H9 (cell line): ENCODE data around the gene RNF220. TPM values are rescaled to one million over a fixed set of nuclear protein-coding genes. Genes with fewer than 3 reads are reported as not detected.

Experiments used
- DNase-seq: peaks from one replicate; pipeline ENCODE4 v3.0.0-alpha.2; 2017
- H2AFZ ChIP-seq: one replicate; pipeline ENCODE4 v1.6.1; 2013; ENCODE audit warnings: mild to moderate bottlenecking, low read length, control low read depth, moderate library complexity
- H2AK5ac ChIP-seq: 2 replicates; pipeline ENCODE4 v1.6.1; 2013; ENCODE audit warnings: low read length, control low read depth, mixed read lengths; ENCODE audit not compliant: insufficient read length
- H2BK120ac ChIP-seq: one replicate; pipeline ENCODE4 v1.6.1; 2013; ENCODE audit warnings: low read depth, mild to moderate bottlenecking, low read length, control low read depth, inconsistent platforms; ENCODE audit not compliant: poor library complexity, severe bottlenecking
- H2BK12ac ChIP-seq: 2 replicates; pipeline ENCODE4 v1.6.1; 2013; ENCODE audit warnings: low read length, control low read depth, mixed read lengths, low read depth; ENCODE audit not compliant: insufficient read length
- H2BK15ac ChIP-seq: 2 replicates; pipeline ENCODE4 v1.6.1; 2013; ENCODE audit warnings: low read depth, low read length, control low read depth
- H2BK20ac ChIP-seq: one replicate; pipeline ENCODE4 v1.6.1; 2013; ENCODE audit warnings: low read depth, mild to moderate bottlenecking, low read length, control low read depth, inconsistent platforms; ENCODE audit not compliant: poor library complexity, severe bottlenecking
- H2BK5ac ChIP-seq: 2 replicates; pipeline ENCODE4 v1.6.1; 2013; ENCODE audit warnings: low read length, control low read depth, mixed read lengths; ENCODE audit not compliant: insufficient read length
- H3K14ac ChIP-seq: 2 replicates; pipeline ENCODE4 v1.6.1; 2013; ENCODE audit warnings: low read length, control low read depth; ENCODE audit not compliant: insufficient read depth
- H3K18ac ChIP-seq: 2 replicates; pipeline ENCODE4 v1.6.1; 2013; ENCODE audit warnings: low read depth, mild to moderate bottlenecking, mixed read lengths, low read length, control low read depth; ENCODE audit not compliant: insufficient read length
- H3K23ac ChIP-seq: 2 replicates; pipeline ENCODE4 v1.6.1; 2013; ENCODE audit warnings: low read length, control low read depth, mixed read lengths, low read depth; ENCODE audit not compliant: insufficient read length
- H3K23me2 ChIP-seq: 2 replicates; pipeline ENCODE4 v1.6.1; 2013; ENCODE audit warnings: low read depth, mild to moderate bottlenecking, mixed read lengths, low read length, control low read depth; ENCODE audit not compliant: insufficient read length, poor library complexity, severe bottlenecking
- H3K27ac ChIP-seq: 2 replicates; pipeline ENCODE4 v1.5.1; 2013; ENCODE audit warnings: low read length, control low read depth, mixed read lengths, low read depth; ENCODE audit not compliant: insufficient read length
- H3K27me3 ChIP-seq: 2 replicates; pipeline ENCODE4 v1.6.1; 2013; ENCODE audit warnings: low read length, control low read depth, inconsistent platforms; ENCODE audit not compliant: insufficient read depth
- H3K4ac ChIP-seq: 2 replicates; pipeline ENCODE4 v1.6.1; 2013; ENCODE audit warnings: low read depth, mild to moderate bottlenecking, control low read depth, inconsistent platforms, low read length, moderate library complexity
- H3K4me1 ChIP-seq: 2 replicates; pipeline ENCODE4 v1.6.1; 2013; ENCODE audit warnings: low read length, control low read depth, inconsistent platforms; ENCODE audit not compliant: insufficient read depth
- H3K4me2 ChIP-seq: 2 replicates; pipeline ENCODE4 v1.6.1; 2013; ENCODE audit warnings: low read length, control low read depth, mixed read lengths; ENCODE audit not compliant: insufficient read length, insufficient read depth
- H3K56ac ChIP-seq: 2 replicates; pipeline ENCODE4 v1.6.1; 2013; ENCODE audit warnings: low read depth, mild to moderate bottlenecking, mixed read lengths, low read length, control low read depth; ENCODE audit not compliant: insufficient read length
- H3K79me1 ChIP-seq: 2 replicates; pipeline ENCODE4 v1.6.1; 2013; ENCODE audit warnings: low read depth, mild to moderate bottlenecking, moderate library complexity, low read length, control low read depth, inconsistent platforms; ENCODE audit not compliant: insufficient read depth, poor library complexity, severe bottlenecking
- H3K79me2 ChIP-seq: 2 replicates; pipeline ENCODE4 v1.6.1; 2013; ENCODE audit warnings: low read length, control low read depth, inconsistent platforms; ENCODE audit not compliant: insufficient read depth
- H3K9ac ChIP-seq: 2 replicates; pipeline ENCODE4 v1.6.1; 2013; ENCODE audit warnings: low read length, control low read depth, mixed read lengths; ENCODE audit not compliant: insufficient read length; ENCODE audit errors: extremely low read depth
- H3K9me3 ChIP-seq: one replicate; pipeline ENCODE4 v1.6.1; 2013; ENCODE audit warnings: low read depth, low read length, inconsistent platforms; ENCODE audit not compliant: control insufficient read depth
- H3T11ph ChIP-seq: one replicate; pipeline ENCODE4 v1.6.1; 2013; ENCODE audit warnings: mild to moderate bottlenecking, low read length, control low read depth, inconsistent platforms
- H4K20me1 ChIP-seq: one replicate; pipeline ENCODE4 v1.6.1; 2013; ENCODE audit not compliant: control insufficient read depth, insufficient read length, insufficient read depth
- H4K5ac ChIP-seq: 2 replicates; pipeline ENCODE4 v1.6.1; 2013; ENCODE audit warnings: low read depth, mild to moderate bottlenecking, mixed read lengths, low read length, control low read depth; ENCODE audit not compliant: insufficient read length
- H4K8ac ChIP-seq: replicated peaks from 2 replicates; pipeline ENCODE4 v1.6.1; 2013; ENCODE audit warnings: low read length, control low read depth, mixed read lengths, low read depth; ENCODE audit not compliant: insufficient read length
- H4K91ac ChIP-seq: 2 replicates; pipeline ENCODE4 v1.6.1; 2013; ENCODE audit warnings: low read depth, mild to moderate bottlenecking, moderate library complexity, mixed read lengths, low read length, control low read depth; ENCODE audit not compliant: insufficient read length
- H3K27ac Mint-ChIP-seq, 3 experiments: 2 replicates in 2 of 3; 3 replicates in 1 of 3; pipeline ENCODE4 v1.8.0; 2020 to 2021; ENCODE audit warnings: mixed read lengths in 3 of 3, mild to moderate bottlenecking in 1 of 3, moderate library complexity in 1 of 3
- H3K27me3 Mint-ChIP-seq: 2 replicates; pipeline ENCODE4 v1.8.0; 2021; ENCODE audit warnings: low read depth, mild to moderate bottlenecking, moderate library complexity, mixed read lengths
- H3K36me3 Mint-ChIP-seq, 3 experiments: 2 replicates in 2 of 3; 3 replicates in 1 of 3; pipeline ENCODE4 v1.8.0; 2020 to 2021; ENCODE audit warnings: low read depth in 3 of 3, mixed read lengths in 3 of 3; ENCODE audit not compliant: insufficient read depth in 1 of 3
- H3K4me1 Mint-ChIP-seq, 2 experiments: 2 replicates each; pipeline ENCODE4 v1.8.0; 2020; ENCODE audit warnings: mixed read lengths in 2 of 2
- H3K4me3 Mint-ChIP-seq, 2 experiments: 2 replicates in 1 of 2; 3 replicates in 1 of 2; pipeline ENCODE4 v1.8.0; 2020 to 2021; ENCODE audit warnings: mild to moderate bottlenecking in 2 of 2, mixed read lengths in 2 of 2, moderate library complexity in 1 of 2
- H3K9me3 Mint-ChIP-seq, 2 experiments: 2 replicates in 1 of 2; 3 replicates in 1 of 2; pipeline ENCODE4 v1.8.0; 2020; ENCODE audit warnings: mild to moderate bottlenecking in 2 of 2, mixed read lengths in 2 of 2, moderate library complexity in 1 of 2
- WGBS: extraction: QIAGEN DNeasy Blood & Tissue Kit; methylation state at CpG from one replicate; pipeline ENCODE4 v1.1.7; 2013; ENCODE audit warnings: missing lambda C conversion rate, low lambda C conversion rate, mixed read lengths; ENCODE audit not compliant: insufficient read length; ENCODE audit errors: extremely low coverage; 5-methylcytosine and 5-hydroxymethylcytosine counted together
- total RNA-seq: library from RNA; stranded (reverse); gene quantifications from 2 replicates; pipeline ENCODE4 v1.2.1, GENCODE V29; 2021
- TF ChIP-seq, protein P1 (sequence below): fragments of 200-600 bp; sonication (generic); conservative IDR thresholded peaks from 3 replicates; pipeline ENCODE4 v1.8.0; 2021; ENCODE audit warnings: antibody characterized with exemption, mild to moderate bottlenecking

The RNF220 gene
- total RNA-seq, 1 experiment from 2014 or later = 109 TPM

- Histone ChIP-seq H2AFZ (no peak overlapping the region), H2AK5ac (no peak overlapping the region), H3K9ac (no peak overlapping the region), H4K91ac (no peak overlapping the region), H3K27me3 (no peaks in the 10 kb centered on the region), H3K4ac (no peak overlapping the region), H3K4me2 (no peak overlapping the region), H4K8ac (no peak overlapping the region), H3K4me1 (no peaks in the 10 kb centered on the region), H3T11ph (no peak overlapping the region), H2BK12ac (no peak overlapping the region), H2BK20ac (no peak overlapping the region), H4K5ac (no peak overlapping the region), H3K23me2 (no peaks in the 10 kb centered on the region), H3K27ac (no peak overlapping the region), H2BK5ac (no peak overlapping the region), H3K23ac (no peak overlapping the region), H2BK15ac (no peak overlapping the region), H3K18ac (no peak overlapping the region), H4K20me1 (no peaks in the 10 kb centered on the region), H2BK120ac (no peak overlapping the region), H3K79me2 (no peaks in the 10 kb centered on the region), H3K9me3 (no peaks in the 10 kb centered on the region), H3K56ac (no peak overlapping the region), H3K14ac (no peak overlapping the region; the same call in 1 of the 2 replicates), H3K79me1 (no peaks in the 10 kb centered on the region)
- Mint-ChIP-seq H3K27me3 (no peaks in the 10 kb centered on the region), H3K4me1 (no peaks in the 10 kb centered on the region), H3K4me3 (no peak overlapping the region), H3K9me3 (no peaks in the 10 kb centered on the region), H3K36me3 (peaks cover 24 to 88% (median 72%) of the 10 kb centered on the region in 3 experiments), H3K27ac (peak overlapping the region in 1 of 3 experiments; percentile 60; a peak in 1 of 7 replicates)
- WGBS = no CpG with 5 or more reads among the region's 12 CpGs
- no peak for DNase-seq
- TF ChIP-seq, protein P1, sequence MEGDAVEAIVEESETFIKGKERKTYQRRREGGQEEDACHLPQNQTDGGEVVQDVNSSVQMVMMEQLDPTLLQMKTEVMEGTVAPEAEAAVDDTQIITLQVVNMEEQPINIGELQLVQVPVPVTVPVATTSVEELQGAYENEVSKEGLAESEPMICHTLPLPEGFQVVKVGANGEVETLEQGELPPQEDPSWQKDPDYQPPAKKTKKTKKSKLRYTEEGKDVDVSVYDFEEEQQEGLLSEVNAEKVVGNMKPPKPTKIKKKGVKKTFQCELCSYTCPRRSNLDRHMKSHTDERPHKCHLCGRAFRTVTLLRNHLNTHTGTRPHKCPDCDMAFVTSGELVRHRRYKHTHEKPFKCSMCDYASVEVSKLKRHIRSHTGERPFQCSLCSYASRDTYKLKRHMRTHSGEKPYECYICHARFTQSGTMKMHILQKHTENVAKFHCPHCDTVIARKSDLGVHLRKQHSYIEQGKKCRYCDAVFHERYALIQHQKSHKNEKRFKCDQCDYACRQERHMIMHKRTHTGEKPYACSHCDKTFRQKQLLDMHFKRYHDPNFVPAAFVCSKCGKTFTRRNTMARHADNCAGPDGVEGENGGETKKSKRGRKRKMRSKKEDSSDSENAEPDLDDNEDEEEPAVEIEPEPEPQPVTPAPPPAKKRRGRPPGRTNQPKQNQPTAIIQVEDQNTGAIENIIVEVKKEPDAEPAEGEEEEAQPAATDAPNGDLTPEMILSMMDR = no peak
Measured at GRCh38 chr1:44641126-44642102, 236.4 kb downstream of the RNF220 start.
